ENCODE data around the gene SPDYE6.
"Not testable (repeated sequence)": the region's sequence is repeated elsewhere in the genome, so short reads cannot be mapped to it uniquely, and the experiment has no call there.

Gene SPDYE6

DNA sequence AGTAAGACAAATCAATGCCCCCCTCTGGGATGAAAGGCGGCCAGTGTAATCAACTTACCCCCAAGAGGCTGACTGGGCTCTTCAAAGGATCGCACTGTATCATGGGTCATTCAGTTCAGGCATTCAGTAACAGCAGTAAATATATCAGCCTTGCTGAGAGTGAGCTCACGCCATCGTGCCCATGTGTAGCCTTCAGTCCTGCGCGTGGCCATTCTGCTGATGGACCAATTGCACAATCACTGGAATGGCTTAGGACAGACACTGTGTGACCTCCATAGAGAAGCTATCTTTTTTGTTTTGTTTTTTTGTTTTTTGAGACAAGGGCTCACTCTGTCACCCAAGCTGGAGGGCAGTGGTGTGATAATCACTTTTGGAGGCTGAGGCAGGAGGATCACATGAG, 30.8 kb upstream of the SPDYE6 start:
- DNase-seq (ENCODE audit: low read depth) = no peak
- TF ChIP-seq CTCF (conservative IDR thresholded peaks at IDR 0.05; ENCODE audit: low read length) = no peak
- no peak overlapping the region for H3K4me3 ChIP-seq (ENCODE audit: low read length)

- DNase-seq (ENCODE audit: low read depth) = not testable (repeated sequence)
Measured at GRCh38 chr7:102381696-102382425, 25.6 kb upstream of the SPDYE6 start.

GRCh38 chr7:102380837-102381236, 24.6 kb upstream of the SPDYE6 start:
- H3K4me3 ChIP-seq (ENCODE audit: low read length); DNase-seq (ENCODE audit: low read depth): not testable (repeated sequence)

More at GRCh38 chr7:102381696-102382425, 25.6 kb upstream of the SPDYE6 start:
- not testable (repeated sequence) for H3K4me3 ChIP-seq (ENCODE audit: low read length)

DNA sequence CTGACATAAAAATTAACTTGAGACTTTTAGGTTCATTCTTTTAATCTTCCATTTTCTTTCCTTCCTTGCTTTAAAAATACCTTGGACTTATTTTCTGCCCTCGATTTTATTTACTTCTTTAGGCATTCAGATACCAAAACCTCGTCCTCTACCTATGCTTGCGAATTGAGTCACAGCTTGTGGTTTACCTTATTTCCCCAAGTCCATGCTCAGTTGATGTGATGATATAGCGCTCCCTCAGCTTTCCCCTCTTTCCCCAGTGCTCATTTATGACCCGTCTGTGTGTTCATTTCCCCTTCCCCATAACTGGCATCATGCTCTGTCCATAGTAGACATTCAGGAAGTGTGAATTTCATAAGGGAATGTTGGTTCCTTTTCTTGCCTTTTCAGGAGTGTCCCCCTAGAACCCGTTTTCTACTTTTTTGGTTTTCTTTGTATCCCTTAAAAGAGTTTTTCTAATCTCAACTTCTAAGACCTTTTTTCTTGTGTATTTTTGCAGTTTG, 20.8 kb upstream of the SPDYE6 start:
- DNase-seq (ENCODE audit: low read depth) = no peak
- no peak overlapping the region for H3K4me3 ChIP-seq (ENCODE audit: low read length)
- no peak for TF ChIP-seq CTCF (conservative IDR thresholded peaks at IDR 0.05; ENCODE audit: low read length)

- DNase-seq (ENCODE audit: low read depth); H3K4me3 ChIP-seq (ENCODE audit: low read length): not testable (repeated sequence)
Measured at GRCh38 chr7:102372796-102373195, 16.6 kb upstream of the SPDYE6 start.

- not testable (repeated sequence) for DNase-seq (ENCODE audit: low read depth); H3K4me3 ChIP-seq (ENCODE audit: low read length)
Measured at GRCh38 chr7:102370038-102370437, 13.8 kb upstream of the SPDYE6 start.

DNA sequence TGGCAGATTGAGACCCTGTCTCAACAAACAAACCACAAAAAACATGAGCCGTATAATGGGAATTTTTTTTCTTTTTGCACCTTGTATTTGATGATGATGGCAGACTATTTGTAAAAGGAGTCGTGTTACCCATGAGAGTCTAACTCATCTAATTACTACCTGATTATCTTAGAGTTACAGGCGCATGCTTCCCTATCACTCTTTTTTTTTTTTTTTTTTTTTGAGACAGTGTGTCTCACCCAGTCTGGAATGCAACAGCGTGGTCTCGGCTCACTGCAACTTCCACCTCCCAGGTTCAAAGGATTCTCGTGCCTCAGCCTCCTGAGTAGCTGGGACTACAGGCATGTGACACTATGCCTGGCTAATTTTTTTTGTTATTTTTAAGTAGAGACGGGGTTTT, 9.1 kb upstream of the SPDYE6 start:
- not testable (repeated sequence) for DNase-seq (ENCODE audit: low read depth); H3K4me3 ChIP-seq (ENCODE audit: low read length)

DNA sequence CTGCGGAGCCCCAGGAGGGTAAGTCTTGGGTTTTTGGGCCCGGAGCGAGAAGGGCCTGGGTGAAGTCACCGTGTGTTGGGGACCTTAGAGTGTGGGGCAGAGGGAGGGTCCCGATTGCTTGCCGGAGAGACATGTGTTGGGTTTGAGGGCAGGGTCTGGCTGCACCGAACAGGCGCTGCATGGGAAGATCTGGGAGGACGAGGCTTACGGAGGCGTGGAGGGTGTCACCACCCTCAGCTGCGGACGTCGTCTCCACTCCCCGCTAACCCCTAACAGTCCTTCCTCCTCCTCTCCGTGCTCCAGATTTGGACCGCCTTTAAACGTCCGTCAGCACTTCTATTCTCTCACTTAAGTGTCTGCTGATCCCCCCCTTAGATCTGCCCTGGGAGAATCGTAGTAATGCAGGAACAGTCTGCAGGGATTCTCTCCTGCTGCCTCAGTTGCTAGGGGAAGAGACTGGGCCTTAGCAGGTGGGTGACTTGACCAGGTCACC, 8.2 kb upstream of the SPDYE6 start:
- peak overlapping the region; percentile 62 for H3K4me3 ChIP-seq (ENCODE audit: low read length)
- not testable (repeated sequence) for DNase-seq (ENCODE audit: low read depth)

- TF ChIP-seq CTCF (conservative IDR thresholded peaks at IDR 0.05; ENCODE audit: low read length) = peak; percentile 34
Measured at GRCh38 chr7:102363549-102364393, 7.5 kb upstream of the SPDYE6 start.

DNA sequence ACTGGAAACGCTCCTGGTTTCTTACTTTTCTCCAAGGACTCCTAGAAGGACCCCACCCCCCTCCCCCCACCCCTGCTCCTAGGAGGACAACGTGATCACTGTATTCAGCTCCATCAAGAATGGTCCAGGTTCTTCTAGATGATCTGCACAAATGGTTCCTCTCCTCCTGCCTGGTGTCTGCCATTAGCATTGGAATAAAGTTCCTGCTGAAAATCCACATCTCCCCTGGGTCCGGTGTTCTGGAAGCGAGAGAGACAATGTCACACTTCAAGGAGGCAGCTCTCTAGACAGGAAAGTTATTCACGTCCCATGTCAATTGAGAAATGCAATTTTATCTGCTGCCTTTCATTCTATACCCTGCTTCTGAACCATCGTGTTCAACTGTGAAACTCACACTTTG, 9.3 kb downstream of the SPDYE6 start:
- not testable (repeated sequence) for DNase-seq (ENCODE audit: low read depth); H3K4me3 ChIP-seq (ENCODE audit: low read length)

More at GRCh38 chr7:102363549-102364393, 7.5 kb upstream of the SPDYE6 start:
- peak overlapping the region; percentile 62 for H3K4me3 ChIP-seq (ENCODE audit: low read length)
- peak; percentile 99 for DNase-seq (ENCODE audit: low read depth)

GRCh38 chr7:102340599-102341368, 15.5 kb downstream of the SPDYE6 start:
- H3K4me3 ChIP-seq (ENCODE audit: low read length); DNase-seq (ENCODE audit: low read depth): not testable (repeated sequence)

GRCh38 chr7:102337420-102337819, 18.8 kb downstream of the SPDYE6 start:
- H3K4me3 ChIP-seq (ENCODE audit: low read length); DNase-seq (ENCODE audit: low read depth): not testable (repeated sequence)

DNA sequence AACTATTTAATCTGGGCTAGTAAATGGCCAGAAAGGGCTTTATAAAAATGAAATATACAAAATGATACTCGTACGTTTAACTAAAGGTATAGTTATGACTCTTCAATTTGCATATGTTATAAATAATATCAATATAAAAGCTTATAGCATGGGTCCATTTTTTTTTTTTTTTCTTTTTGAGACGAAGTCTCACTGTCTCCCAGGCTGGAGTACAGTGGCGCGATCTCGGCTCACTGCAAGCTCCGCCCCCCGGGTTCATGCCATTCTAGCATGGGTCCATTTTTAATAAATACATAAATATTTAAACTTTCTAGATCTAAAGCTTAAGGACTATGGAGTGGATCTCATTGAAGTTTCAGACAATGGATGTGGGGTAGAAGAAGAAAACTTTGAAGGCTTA, 19.2 kb downstream of the SPDYE6 start:
- H3K4me3 ChIP-seq (ENCODE audit: low read length); DNase-seq (ENCODE audit: low read depth): not testable (repeated sequence)

DNA sequence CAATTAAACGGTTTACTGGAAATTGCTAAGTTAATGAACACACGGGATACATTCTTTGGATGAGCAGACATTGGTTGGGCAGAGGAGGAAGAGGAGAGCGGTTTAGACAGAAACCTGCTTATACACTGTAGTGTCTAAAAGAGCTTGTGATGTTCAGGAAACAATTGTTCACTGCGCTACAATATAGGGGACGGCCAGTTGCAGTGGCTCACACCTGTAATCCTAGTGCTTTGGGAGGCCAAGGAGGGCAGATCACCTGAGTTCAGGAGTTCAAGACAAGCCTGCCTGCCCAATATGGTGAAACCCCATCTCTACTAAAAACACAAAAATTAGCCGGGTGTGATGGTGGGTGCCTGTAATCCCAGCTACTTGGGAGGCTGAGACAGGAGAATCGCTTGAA, 20.7 kb downstream of the SPDYE6 start:
- DNase-seq (ENCODE audit: low read depth); H3K4me3 ChIP-seq (ENCODE audit: low read length): not testable (repeated sequence)

Data from AG10803 (cell line).